T1000 (cell line): ENCODE data around the gene MRPL48.
A peak's percentile ranks its signal among the peaks of the same experiment; 100 is the strongest.
"Not testable (repeated sequence)": the region's sequence is repeated elsewhere in the genome, so short reads cannot be mapped to it uniquely, and the experiment has no call there.

ENCODE experiments used
- DNase-seq: peaks from one replicate; lab custom pipeline; 2025; ENCODE audit warnings: mixed read lengths; lab: John Stamatoyannopoulos, UW

MRPL48 gene

GRCh38 chr11:73787643-73788558 lies at the start of gene MRPL48:
Gene MRPL48 (plus strand): TSS chr11:73787874. CDS start chr11:73787972, 98 bp downstream.
- DNase-seq, result peak; percentile 91

- DNase-seq, result no peak
Observed at GRCh38 chr11:73743045-73743444, 44.6 kb upstream of the MRPL48 start.

- no peak for DNase-seq
Observed at GRCh38 chr11:73746701-73747100, 41.0 kb upstream of the MRPL48 start.

- DNase-seq, result no peak
Observed at GRCh38 chr11:73747762-73748161, 39.9 kb upstream of the MRPL48 start.

- DNase-seq, result no peak
Observed at GRCh38 chr11:73748300-73748699, 39.4 kb upstream of the MRPL48 start.

- DNase-seq, result no peak
Observed at GRCh38 chr11:73749118-73749517, 38.6 kb upstream of the MRPL48 start.

- no peak for DNase-seq
Observed at GRCh38 chr11:73750228-73750627, 37.4 kb upstream of the MRPL48 start.

- not testable (repeated sequence) for DNase-seq
Observed at GRCh38 chr11:73750862-73751261, 36.8 kb upstream of the MRPL48 start.

GRCh38 chr11:73752216-73752867 lies 35.3 kb upstream of the MRPL48 start:
- DNase-seq, result no peak

- no peak for DNase-seq
Observed at GRCh38 chr11:73752903-73753302, 34.8 kb upstream of the MRPL48 start.

- DNase-seq, result no peak
Observed at GRCh38 chr11:73753938-73754337, 33.7 kb upstream of the MRPL48 start.

GRCh38 chr11:73755670-73756069 lies 32.0 kb upstream of the MRPL48 start:
- DNase-seq, result no peak

GRCh38 chr11:73757598-73757997 lies 30.1 kb upstream of the MRPL48 start:
- no peak for DNase-seq

GRCh38 chr11:73758451-73758850 lies 29.2 kb upstream of the MRPL48 start:
- DNase-seq, result no peak

GRCh38 chr11:73759610-73760134 lies 28.0 kb upstream of the MRPL48 start:
- DNase-seq, result no peak

- DNase-seq, result no peak
Observed at GRCh38 chr11:73760135-73760678, 27.5 kb upstream of the MRPL48 start.

GRCh38 chr11:73760679-73761402 lies 26.8 kb upstream of the MRPL48 start, which contains the start of gene RAB6A:
Gene RAB6A (minus strand): TSS chr11:73761074. CDS start chr11:73760635, 439 bp downstream.
- DNase-seq, result peak; percentile 99

GRCh38 chr11:73761403-73761945 lies 26.2 kb upstream of the MRPL48 start:
- DNase-seq, result no peak

GRCh38 chr11:73762732-73763131 lies 24.9 kb upstream of the MRPL48 start:
- no peak for DNase-seq

GRCh38 chr11:73766763-73767162 lies 20.9 kb upstream of the MRPL48 start:
- DNase-seq, result no peak

GRCh38 chr11:73770811-73771210 lies 16.9 kb upstream of the MRPL48 start:
- not testable (repeated sequence) for DNase-seq
